SHP77 (cell line): ENCODE results near the gene CHSY1.

Experiments used
- DNase-seq, 2 experiments: peaks; one replicate each; lab custom pipeline; 2025; lab: John Stamatoyannopoulos, UW

The CHSY1 gene

DNA sequence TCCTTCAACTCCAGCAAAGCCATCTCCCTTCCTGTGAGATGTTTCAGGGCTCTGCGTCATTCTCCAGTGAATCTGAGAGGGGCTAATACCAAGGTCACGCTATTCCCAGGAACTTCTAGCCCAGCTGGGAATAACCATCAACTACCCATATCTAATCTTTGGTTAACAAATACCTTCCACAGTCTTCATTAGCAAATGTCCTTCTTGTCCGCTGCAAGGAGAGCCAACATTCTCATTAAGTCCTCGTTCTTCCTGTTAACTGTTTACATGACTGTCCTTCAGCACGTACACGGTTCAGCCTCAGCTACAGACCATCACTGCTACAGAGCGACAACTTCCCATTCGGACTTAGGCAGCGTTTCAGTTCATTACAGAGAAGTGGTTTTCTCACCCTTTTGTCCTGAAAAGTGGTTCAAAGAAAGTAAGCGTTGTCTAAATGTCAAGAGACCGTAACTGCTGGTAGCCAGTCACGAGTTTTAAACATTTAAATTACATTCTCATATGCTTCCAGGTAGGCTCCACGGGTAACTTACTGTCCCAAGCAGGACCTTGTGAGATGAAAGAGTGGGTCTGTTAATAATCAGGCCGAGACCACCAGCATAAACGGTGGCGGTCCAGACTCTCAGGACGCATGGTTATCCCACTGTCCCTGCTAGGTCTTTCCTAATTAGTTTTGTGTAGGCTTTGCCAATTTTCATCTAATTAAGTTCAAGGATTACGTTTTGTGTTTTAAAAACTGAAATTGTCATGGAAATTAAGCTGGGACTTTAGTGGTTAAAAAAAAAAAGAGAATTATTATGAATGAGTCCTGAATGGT is 63.8 kb downstream of the CHSY1 start:
- no peak for DNase-seq

DNA sequence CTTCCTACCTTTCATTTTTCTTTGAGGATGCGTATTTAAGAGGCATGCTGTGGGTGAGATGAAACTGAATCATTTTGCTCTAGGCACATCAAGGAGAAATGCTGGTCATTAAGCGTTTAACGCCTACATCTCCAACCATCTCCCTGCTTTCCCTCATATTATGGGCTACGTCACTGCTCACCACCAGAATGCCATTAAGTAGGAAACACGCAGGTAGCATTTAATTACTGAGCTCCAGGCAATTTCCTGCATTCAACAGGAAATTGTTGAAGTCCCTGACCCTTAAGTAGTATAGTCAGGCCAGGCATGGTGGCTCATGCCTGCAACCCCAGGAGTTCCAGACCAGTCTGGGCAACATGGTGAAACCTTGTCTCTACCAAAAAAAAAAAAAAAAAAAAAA is 66.1 kb downstream of the CHSY1 start:
- no peak for DNase-seq

DNA sequence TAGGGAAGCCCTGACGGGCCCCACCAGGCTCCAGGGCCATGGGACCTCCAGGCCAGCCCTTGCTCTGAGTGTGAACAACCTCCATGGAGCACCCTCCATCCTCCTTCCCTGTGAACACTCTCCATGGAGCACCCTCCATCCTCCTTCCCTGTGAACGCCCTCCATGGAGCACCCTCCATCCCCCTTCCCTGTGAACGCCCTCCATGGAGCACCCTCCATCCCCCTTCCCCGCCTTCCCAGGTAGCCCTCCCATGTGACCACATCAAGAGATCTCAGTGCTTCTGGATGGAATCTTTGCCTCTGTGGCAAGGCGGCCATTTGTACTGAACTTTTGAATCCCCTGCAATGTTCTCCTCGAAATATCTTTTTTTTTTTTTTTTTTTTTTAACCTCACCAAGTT is 66.5 kb downstream of the CHSY1 start:
- DNase-seq, result no peak

DNA sequence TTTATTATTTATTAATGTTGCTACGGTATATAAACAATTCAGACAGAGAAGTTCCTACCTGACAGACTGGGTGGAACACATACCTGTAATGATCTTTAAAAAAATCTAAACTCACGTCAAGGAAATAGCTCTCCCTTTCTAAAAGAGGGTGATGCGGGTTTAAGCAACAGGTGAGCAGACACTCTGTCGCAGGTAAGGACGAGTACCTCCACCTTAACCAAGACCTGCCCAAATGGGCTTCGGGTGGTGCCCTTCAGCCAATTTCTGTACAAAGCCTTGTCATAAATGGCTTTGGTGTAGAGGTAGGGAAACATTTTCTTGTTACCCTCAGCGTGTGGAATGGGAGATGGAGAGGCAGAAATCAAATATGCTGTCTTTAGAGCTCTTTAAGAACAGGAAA is 67.0 kb downstream of the CHSY1 start:
- DNase-seq, result no peak

DNA sequence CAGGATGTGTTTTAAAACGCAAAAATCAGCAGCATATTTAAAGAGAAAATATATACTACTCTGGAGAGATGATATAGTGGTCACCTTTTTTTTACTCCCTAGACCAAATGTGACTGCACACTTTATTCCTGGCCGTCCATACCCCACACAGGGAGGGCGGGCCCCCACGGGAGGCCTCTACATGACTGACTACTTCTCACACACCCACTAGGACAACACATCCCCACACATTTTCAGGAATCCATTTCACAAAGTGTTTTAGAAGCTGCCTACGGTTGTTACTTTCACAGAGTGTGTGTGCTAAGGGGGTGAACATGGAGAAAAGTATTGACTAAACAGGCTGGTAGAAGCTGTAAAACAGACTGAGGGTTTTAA is 67.9 kb downstream of the CHSY1 start:
- DNase-seq, result no peak

DNA sequence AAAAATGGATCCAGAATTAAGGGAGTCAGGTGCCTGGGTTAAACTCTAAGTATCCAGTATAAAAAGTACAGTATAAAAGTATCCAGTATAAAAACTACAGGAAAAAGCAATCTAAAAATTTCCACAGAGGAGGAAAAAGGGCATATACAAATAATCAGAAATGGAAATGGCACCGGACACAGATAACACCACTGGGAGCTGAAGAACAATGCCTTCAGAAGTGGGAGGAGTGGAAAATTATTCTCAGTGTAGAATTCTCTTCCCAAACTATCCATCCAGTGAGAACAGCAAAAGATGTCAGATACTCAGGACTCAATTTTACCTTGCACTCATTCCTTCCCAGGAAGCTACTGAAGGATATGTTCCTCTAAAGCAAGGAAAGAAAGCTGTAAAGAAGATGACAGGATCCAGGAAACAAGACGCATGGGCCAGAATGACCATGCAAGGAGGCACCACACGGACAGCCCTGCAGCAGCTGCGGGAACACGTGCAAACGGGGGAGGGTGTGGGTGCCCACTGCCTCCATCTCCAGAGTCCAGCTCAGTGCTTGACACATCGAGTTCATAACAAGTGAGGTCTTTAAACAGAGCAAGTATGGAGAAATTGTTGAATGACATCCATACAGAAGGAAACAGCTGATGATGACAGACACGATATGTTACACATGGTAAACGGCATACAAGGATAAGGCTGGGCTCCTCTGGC is 68.5 kb downstream of the CHSY1 start:
- DNase-seq, result no peak

DNA sequence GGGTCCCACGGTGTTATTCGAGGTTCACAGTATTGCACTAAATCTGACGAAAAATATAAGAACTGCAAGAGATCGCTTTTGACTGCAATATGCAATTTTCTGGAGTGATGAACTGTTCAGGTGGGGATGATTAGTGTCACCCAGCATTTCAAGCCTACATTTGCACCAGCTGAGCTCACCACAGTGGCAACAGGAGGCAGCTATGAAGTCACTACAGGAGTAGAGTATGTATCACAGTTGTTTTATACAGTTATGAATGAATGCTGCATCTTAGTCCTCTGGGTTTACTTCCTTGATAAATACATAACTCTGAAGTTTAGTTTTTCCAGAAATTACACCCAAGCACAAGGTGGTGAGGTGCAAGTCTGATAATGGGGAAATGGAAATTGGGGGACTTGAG is 69.6 kb downstream of the CHSY1 start:
- DNase-seq, result no peak

DNA sequence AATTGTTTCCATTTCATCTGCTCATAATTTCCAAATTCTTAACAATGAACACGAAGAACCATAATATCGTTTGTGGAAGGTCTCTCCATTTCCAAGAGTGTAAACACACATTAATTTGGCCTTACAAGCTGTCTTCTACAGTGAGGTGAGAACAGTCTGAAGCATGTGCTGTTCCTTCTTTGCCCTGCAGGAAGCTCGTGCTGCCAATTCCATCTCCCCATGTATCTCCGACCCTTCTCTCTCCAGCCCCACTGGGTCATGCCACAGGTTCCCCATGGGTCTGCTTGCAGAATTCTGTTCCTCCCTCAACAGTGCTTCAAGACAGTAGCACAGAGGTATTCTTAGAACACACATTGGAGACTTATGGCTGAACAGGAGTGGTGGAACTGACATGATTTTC is 70.5 kb downstream of the CHSY1 start:
- DNase-seq, result no peak

DNA sequence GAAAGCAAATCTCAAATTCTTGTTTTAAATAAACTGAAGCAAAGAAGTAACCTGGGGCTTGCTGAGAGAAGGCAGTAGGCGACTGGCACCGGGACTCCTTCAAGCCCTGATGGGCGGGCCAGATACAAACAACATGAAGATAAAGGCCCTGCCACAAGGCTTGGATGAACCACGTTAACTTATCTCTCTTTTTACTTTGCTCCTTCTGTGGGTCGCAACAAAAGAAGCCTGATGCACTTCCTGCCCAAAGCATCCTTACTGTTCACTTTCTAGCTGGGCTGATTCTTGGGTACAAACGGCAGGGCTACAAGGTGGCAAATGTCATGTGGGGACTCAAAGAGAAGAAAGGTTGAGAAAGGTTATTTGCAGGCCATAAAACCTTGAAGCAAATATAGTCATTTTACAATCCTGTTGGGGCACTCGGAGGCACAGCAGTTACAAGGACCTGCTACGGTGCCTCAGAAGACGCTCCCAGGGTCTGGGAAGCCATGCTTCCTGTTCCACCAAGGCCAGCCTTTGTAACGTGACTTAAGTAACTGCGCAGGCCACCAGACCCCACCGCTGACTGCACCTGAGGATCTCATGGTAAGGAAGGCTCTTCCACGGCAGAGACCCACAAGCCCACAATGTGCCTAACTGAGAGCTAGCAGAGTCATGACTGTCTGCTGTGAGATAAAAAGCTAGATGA is 71.1 kb downstream of the CHSY1 start:
- no peak for DNase-seq

DNA sequence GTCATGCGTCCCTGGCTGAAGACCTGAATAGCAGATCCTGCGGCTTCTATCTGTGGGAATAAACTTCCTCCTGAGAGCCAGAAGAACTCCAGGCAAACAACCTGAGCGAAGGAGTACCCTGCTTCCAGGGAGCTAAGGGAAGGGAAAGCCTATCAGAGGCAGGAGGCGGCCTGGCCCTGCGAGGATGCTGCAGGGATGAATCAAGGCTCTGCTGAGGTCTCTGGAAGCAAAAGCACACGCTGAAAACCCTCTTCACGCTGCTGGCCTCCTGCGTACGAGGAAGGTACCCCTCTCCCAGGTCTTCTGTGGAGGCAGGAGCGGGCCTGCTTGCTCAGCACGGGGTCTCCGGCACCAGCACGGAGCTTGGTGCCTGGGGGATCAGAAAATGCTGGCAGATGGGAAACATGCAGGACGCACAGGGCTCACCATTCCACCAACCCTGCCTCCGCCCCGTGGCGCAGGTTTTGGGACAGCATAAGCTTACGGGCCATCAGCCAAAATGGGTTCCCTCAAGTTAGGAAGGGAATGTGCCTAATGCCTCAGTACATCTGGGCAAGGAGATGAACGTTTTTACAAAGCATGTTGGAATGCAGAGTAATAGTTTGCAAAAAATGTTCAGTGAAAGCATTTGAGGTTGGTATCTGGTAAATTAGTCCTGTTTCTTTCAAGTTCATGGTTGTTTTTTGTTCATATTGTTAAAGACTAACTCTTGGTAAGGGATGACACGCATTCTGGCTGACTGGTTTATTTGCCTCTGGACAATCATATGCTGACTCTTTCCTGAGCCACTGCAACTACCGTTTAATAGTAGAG is 72.3 kb downstream of the CHSY1 start:
- DNase-seq, result no peak

DNA sequence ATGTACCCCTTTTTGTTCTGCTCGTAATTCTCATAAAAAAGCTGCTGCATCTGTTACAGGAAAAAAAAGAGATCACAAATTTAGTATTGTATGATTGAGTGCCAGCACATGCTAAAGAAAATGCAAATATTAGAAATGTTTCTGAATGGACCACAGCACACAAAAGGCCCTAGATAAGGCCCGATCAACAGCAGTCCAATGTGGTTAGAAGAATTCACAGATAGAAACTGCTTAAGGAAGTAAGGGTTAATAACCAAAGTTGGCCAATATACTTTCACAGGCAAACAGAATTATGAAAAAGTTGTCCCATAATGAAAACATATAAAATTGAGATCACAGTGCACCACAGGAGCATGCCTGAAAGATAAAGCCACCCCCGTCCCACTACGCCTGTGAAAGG is 72.9 kb downstream of the CHSY1 start:
- no peak for DNase-seq

DNA sequence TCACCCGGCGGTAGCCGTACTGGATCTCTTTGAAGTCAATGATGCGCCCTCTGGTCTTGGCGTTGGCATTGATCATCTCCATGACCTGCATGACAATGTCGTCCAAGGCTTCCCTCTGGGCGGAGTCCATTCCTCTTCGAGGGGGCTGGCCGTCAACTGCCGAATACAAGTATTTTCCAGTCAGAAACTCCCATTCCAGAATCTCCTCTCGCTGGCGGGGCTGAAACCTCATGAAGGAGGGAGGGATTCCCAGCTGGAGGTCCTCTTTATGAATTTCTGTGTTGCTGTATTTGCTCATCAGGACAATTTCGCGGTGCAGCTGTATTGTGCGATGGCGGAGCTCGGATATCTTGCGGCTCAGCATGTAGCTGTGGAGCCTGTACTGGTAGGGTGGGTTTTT is 73.4 kb downstream of the CHSY1 start:
- DNase-seq, result no peak

DNA sequence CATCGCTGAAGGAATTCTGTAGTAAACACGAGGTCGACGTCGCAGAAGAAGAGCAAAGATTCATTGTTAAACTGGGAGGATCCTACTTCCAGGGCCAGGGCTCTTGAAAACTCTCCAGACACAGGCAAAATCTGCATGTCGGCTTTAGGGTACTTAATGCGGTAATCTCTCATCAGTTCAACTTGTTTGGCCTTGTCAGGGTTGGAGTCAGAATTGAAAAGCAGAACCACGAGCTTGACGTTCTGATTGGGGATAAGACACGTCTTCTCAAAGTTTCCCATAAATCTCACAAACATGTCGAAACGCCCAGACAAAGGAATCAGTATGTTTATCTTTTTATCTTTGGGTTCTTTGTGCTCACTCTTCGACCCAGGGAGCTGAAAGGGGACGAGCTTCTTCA is 74.0 kb downstream of the CHSY1 start:
- DNase-seq, result no peak

DNA sequence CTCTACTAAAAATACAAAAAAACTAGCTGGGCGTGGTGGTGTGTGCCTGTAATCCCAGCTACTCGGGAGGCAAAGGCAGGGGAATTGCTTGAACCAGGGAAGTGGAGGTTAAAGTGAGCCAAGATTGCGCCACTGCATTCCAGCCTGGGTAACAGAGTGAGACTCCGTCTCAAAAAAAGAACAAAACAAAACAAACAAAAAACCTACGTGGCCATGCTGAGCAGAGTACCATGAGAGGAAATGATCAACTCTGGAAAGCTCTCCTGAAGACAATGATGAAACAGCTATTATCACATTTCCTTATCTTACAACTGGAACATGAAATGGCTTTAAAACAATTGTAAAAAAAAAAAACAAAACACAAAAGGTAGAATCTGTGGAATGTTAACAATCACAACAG is 75.2 kb downstream of the CHSY1 start:
- DNase-seq, result no peak

DNA sequence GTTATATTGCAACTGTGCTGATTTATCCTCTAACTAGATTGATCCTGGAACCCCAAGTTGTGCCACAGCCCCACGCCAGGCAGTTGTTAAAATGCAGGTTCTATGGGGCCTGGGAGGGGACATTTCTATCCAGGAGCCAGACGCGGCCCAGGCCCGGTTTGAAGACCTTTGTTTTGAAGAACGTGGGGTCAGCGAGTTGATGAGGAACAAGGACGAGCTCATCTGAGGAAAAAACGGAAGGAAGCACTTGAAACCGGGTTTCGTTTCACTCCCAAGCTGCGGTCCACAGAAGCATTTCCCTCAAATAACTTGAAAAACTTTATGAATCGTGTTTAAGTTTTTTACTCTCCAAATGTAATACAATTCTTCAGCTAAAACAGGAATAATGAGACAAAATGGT is 76.4 kb downstream of the CHSY1 start:
- no peak for DNase-seq

DNA sequence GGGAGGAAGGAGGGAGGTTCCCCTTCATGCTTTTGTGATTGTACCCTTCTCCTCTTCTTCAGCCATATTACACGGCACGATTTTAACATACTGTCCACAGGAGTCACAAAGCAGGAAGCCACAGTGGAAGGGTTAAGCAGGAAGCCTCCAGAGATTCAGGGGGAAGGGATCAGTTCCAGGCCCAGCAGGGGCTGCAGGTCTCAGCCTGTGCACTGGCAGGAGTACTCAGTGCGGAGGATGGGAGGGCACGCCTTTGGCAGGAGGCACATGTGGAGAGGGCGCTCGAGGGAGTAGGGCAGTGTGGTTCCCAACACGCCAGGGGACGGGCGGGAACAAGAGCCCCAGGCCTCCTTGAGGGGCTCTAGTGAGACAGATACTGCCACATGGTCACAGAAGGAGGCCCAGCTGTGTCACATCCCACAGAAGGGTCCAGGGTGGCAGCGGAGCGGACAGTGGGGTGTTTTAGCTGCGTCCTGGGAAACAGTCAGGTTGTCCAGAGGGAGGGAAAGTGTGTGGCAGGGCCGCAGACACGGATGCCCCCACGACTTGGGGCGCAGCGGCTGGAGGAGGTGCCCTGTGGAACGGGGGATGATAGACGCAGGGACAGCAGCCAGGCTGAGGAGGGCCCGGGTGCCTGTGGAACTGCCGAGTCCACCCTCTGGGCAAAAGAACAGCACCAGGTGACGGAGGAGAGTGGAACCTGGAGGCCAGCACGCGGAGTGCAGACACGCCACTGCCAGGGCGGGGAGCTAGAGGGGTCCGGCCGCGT is 77.5 kb downstream of the CHSY1 start:
- DNase-seq, result no peak

DNA sequence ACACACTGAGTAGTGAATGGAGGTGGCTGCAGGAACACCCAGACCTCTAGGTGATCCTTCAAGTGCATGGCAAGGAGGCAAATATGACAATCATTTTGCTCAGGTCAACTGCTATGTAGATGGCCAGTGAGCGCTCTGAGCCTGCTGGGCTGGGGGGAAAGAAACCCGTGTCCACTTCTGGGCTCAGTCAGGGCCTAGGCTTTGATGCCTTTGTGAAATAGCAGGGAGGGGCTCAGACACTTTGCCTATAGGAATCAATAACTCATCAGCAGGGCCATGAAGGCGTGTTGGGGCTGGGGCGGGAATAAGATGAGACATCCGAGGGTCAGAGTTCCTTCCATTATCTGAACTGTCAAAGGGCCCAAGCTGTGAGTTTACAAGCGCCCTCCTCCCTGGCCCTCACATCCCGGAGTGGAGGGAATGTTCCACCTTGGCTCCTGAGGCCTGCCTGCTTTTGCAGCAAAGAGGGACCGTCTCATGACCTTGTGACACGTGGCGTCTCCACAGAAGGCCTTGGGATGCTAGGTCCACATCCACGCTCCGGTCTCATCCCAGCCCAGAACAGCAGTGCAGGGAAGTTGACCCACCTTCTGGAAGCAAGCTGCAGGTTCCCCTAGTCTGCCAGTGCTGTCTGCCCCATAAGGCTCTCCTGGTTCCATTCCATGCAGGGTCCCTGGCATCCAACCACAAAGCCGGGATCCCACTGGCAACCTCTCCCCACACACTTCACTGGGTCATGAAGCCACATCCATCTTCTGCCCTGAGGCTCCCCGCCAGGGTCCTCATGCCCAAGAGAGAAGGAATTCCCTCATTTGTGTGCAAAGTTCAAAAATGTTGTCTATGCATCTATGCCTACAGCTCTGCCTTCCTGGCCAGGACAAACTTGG is 78.4 kb downstream of the CHSY1 start:
- no peak for DNase-seq

DNA sequence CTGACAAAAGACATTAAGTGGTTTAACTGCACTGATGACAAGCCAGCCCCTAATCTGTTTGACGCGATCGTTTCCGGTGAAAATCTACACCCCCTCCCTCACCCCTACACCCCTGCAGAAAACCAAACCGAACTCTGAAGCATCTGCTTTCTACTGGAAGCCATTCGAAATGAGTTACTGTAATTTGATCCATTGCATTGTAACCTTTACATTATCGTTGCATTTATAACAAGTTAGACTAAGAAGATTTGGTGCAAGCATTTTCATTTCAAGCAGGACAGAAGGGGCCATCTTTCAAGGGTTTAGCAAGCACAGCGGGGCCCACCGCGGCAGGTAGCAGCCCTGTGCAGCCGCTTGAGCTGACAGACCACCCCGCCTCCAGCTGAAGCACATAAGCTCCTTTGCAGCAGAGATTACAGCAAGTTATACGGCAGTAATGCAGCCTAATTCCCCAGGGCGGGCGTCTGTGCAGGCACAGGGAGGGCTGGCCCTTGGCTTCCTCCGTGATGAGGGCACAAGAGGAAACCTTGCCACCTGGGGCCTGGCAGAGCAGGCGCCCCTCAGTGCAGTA is 79.3 kb downstream of the CHSY1 start:
- no peak for DNase-seq

DNA sequence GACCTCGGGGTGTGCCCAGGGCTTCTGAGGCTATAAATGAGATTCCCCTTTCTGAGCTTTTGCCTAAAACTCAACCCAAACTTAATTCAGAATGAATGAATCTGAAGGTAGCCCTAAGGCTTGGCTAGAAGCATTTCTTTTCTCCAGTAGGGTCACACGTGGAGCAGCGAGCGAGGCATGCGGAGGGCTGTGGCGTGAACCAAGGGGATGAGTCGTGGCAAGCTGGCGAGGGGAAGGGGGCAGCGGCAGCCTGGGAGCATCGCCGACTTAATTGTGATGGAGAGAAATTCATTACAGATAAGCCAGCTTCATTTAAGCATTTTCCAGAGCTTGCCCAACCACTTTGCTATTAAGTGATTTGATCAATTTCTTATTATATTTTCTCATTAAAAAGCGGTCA is 79.9 kb downstream of the CHSY1 start:
- no peak for DNase-seq
